SK-N-SH treated with all-trans-retinoic acid at 6 μM for 48 hours (cell line): ENCODE measurements around the gene RPS6KA4.
A peak's percentile ranks its signal among the peaks of the same experiment; 100 is the strongest.

Experiments used
- ATAC-seq: fragments of 200-7000 bp; cut with Tn5 transposase; 3 replicates; pipeline ENCODE4 v1.9.1; 2020; ENCODE audit warnings: mild to moderate bottlenecking, moderate library complexity
- ARNTL ChIP-seq: fragments of 450-650 bp; formaldehyde crosslinking; IDR thresholded peaks from 2 replicates; pipeline ENCODE4 v1.5.0; 2020; ENCODE audit warnings: low read depth, mild to moderate bottlenecking, moderate library complexity, borderline replicate concordance
- BACH2 ChIP-seq: fragments of 250-450 bp; sonication (Bioruptor Pico); IDR thresholded peaks from 2 replicates; pipeline ENCODE4 v1.9.0; 2021; ENCODE audit warnings: mild to moderate bottlenecking, borderline replicate concordance
- CREB5 ChIP-seq: fragments of 250-450 bp; sonication (Bioruptor Pico); IDR thresholded peaks from 2 replicates; pipeline ENCODE4 v1.5.1; 2020; ENCODE audit warnings: low read depth, mild to moderate bottlenecking, moderate library complexity
- CSDC2 ChIP-seq: fragments of 250-450 bp; sonication (Bioruptor Pico); IDR thresholded peaks from 2 replicates; pipeline ENCODE4 v1.5.0; 2020; ENCODE audit warnings: mild to moderate bottlenecking, moderate library complexity
- ESRRG ChIP-seq: fragments of 250-450 bp; sonication (Bioruptor Pico); IDR thresholded peaks from 2 replicates; pipeline ENCODE4 v1.6.1; 2021; ENCODE audit warnings: mild to moderate bottlenecking
- GLIS3 ChIP-seq: fragments of 250-450 bp; sonication (Bioruptor Pico); IDR thresholded peaks from 2 replicates; pipeline ENCODE4 v1.5.0; 2020; ENCODE audit warnings: mild to moderate bottlenecking, moderate library complexity
- ISL1 ChIP-seq: fragments of 250-450 bp; sonication (Bioruptor Pico); IDR thresholded peaks from 2 replicates; pipeline ENCODE4 v2.1.2; 2022; ENCODE audit warnings: mild to moderate bottlenecking, moderate library complexity
- OSR1 ChIP-seq: fragments of 250-450 bp; sonication (Bioruptor Pico); IDR thresholded peaks from 2 replicates; pipeline ENCODE4 v1.8.0; 2022; ENCODE audit warnings: moderate library complexity, mild to moderate bottlenecking, inconsistent platforms
- PATZ1 ChIP-seq: fragments of 250-450 bp; sonication (Bioruptor Pico); IDR thresholded peaks from 2 replicates; pipeline ENCODE4 v1.8.0; 2020; ENCODE audit warnings: mild to moderate bottlenecking, moderate library complexity, borderline replicate concordance
- POU6F1 ChIP-seq: fragments of 250-450 bp; sonication (Bioruptor Pico); IDR thresholded peaks from 2 replicates; pipeline ENCODE4 v1.8.0; 2021; ENCODE audit warnings: low read depth, mild to moderate bottlenecking, moderate library complexity, borderline replicate concordance
- PPARA ChIP-seq: fragments of 250-450 bp; sonication (Bioruptor Pico); IDR thresholded peaks from 2 replicates; pipeline ENCODE4 v1.5.0; 2020; ENCODE audit warnings: mild to moderate bottlenecking, borderline replicate concordance
- SNAI2 ChIP-seq: fragments of 250-450 bp; sonication (Bioruptor Pico); IDR thresholded peaks from 2 replicates; pipeline ENCODE4 v1.5.0; 2020; ENCODE audit warnings: mild to moderate bottlenecking, moderate library complexity
- TOX ChIP-seq: fragments of 250-450 bp; sonication (Bioruptor Pico); IDR thresholded peaks from 2 replicates; pipeline ENCODE4 v1.8.0; 2021; ENCODE audit warnings: mild to moderate bottlenecking, moderate library complexity, borderline replicate concordance
- ZC3H10 ChIP-seq: fragments of 250-450 bp; sonication (Bioruptor Pico); IDR thresholded peaks from 2 replicates; pipeline ENCODE4 v1.5.1; 2021; ENCODE audit warnings: mild to moderate bottlenecking, moderate library complexity
- ZFP30 ChIP-seq: fragments of 450-650 bp; formaldehyde crosslinking; IDR thresholded peaks from 2 replicates; pipeline ENCODE4 v1.5.0; 2022; ENCODE audit warnings: mild to moderate bottlenecking, moderate library complexity
- ZNF70 ChIP-seq: fragments of 450-650 bp; formaldehyde crosslinking; IDR thresholded peaks from 2 replicates; pipeline ENCODE4 v1.5.0; 2020; ENCODE audit warnings: mild to moderate bottlenecking, moderate library complexity
- ZNF8 ChIP-seq: fragments of 450-650 bp; formaldehyde crosslinking; IDR thresholded peaks from 2 replicates; pipeline ENCODE4 v1.5.0; 2020; ENCODE audit warnings: mild to moderate bottlenecking, moderate library complexity

The RPS6KA4 gene

GRCh38 chr11:64384028-64384737 lies 25.2 kb downstream of the RPS6KA4 start:
- no peak for ATAC-seq
- TF ChIP-seq ZNF8 (CRISPR knock-in tag): no peak
- TF ChIP-seq PPARA (CRISPR knock-in tag): no peak
- TF ChIP-seq CSDC2: no peak
- TF ChIP-seq PATZ1 (CRISPR knock-in tag): no peak
- no peak for TF ChIP-seq ZC3H10 (CRISPR knock-in tag)
- TF ChIP-seq GLIS3 (CRISPR knock-in tag): no peak
- no peak for TF ChIP-seq OSR1 (CRISPR knock-in tag)
- no peak for TF ChIP-seq ARNTL (CRISPR knock-in tag)
- TF ChIP-seq CREB5 (CRISPR knock-in tag): no peak
- TF ChIP-seq ESRRG (CRISPR knock-in tag): no peak
- no peak for TF ChIP-seq BACH2 (CRISPR knock-in tag)
- TF ChIP-seq, all 23 proteins: peak for 0

GRCh38 chr11:64384981-64385944 lies 26.3 kb downstream of the RPS6KA4 start:
- ATAC-seq: peak; percentile 25; the same call in 2 of the 3 replicates
- TF ChIP-seq TOX (CRISPR knock-in tag) (no peak), BACH2 (CRISPR knock-in tag) (no peak)

- TF ChIP-seq POU6F1 (CRISPR knock-in tag) (no peak), GLIS3 (CRISPR knock-in tag) (no peak), SNAI2 (CRISPR knock-in tag) (no peak), ZNF70 (CRISPR knock-in tag) (no peak), ZFP30 (CRISPR knock-in tag) (no peak), CSDC2 (no peak), ISL1 (CRISPR knock-in tag) (no peak), CREB5 (CRISPR knock-in tag) (no peak), PATZ1 (CRISPR knock-in tag) (no peak)
- ATAC-seq: peak; percentile 39; the same call in 2 of the 3 replicates
Observed at GRCh38 chr11:64385945-64386704, 27.2 kb downstream of the RPS6KA4 start.
